PFSK-1 (cell line): Measurements from ENCODE around the gene EFEMP2.

Source experiments
- POLR2AphosphoS5 ChIP-seq: IDR thresholded peaks from 2 replicates; pipeline ENCODE4 v1.6.1; 2012; ENCODE audit warnings: low read depth, mild to moderate bottlenecking, control low read depth, low read length, moderate library complexity
- SIN3A ChIP-seq: IDR thresholded peaks from 2 replicates; pipeline ENCODE4 v1.6.1; 2012; ENCODE audit warnings: mild to moderate bottlenecking, low read length, moderate library complexity, borderline replicate concordance; ENCODE audit not compliant: insufficient read depth

- no peak for TF ChIP-seq SIN3A
- no peak for TF ChIP-seq POLR2AphosphoS5
Observed at GRCh38 chr11:65879617-65880016, 7.0 kb upstream of the EFEMP2 start, which contains the start of gene CTSW.
